Endodermal cell (in vitro differentiated cells): ENCODE data around the gene MLYCD. TPM values are rescaled to one million over a fixed set of nuclear protein-coding genes. Genes with fewer than 3 reads are reported as not detected.
A peak's percentile ranks its signal among the peaks of the same experiment; 100 is the strongest.

Experiments used
- DNase-seq: peaks from one replicate; pipeline ENCODE4 v3.0.0-alpha.2; 2017
- H3K27ac ChIP-seq: 2 replicates; pipeline ENCODE4 v1.5.1; 2013; ENCODE audit warnings: mild to moderate bottlenecking, low read depth, low read length, moderate library complexity
- H3K27me3 ChIP-seq: 2 replicates; pipeline ENCODE4 v1.6.1; 2013; ENCODE audit warnings: mild to moderate bottlenecking, low read length, moderate library complexity; ENCODE audit not compliant: insufficient read depth, control insufficient read depth, poor library complexity, severe bottlenecking
- H3K36me3 ChIP-seq: 2 replicates; pipeline ENCODE4 v1.7.0; 2013; ENCODE audit warnings: mild to moderate bottlenecking, low read length, moderate library complexity; ENCODE audit not compliant: control insufficient read depth, insufficient read depth
- H3K4me1 ChIP-seq: one replicate; pipeline ENCODE4 v1.7.0; 2013; ENCODE audit warnings: low read length; ENCODE audit not compliant: control insufficient read depth, insufficient read depth
- H3K4me3 ChIP-seq: 2 replicates; pipeline ENCODE4 v1.5.1; 2013; ENCODE audit warnings: mild to moderate bottlenecking, low read length, moderate library complexity
- H3K9ac ChIP-seq: 2 replicates; pipeline ENCODE4 v1.6.1; 2013; ENCODE audit warnings: mild to moderate bottlenecking, low read length, moderate library complexity; ENCODE audit not compliant: poor library complexity, severe bottlenecking; ENCODE audit errors: extremely low read depth
- H3K9me3 ChIP-seq: 2 replicates; pipeline ENCODE4 v1.6.1; 2013; ENCODE audit warnings: mild to moderate bottlenecking, low read length, moderate library complexity; ENCODE audit not compliant: control insufficient read depth
- H3K27ac Mint-ChIP-seq: 2 replicates; pipeline ENCODE4 v1.8.0; 2020; ENCODE audit warnings: mixed read lengths
- H3K27me3 Mint-ChIP-seq: 2 replicates; pipeline ENCODE4 v1.8.0; 2021; ENCODE audit warnings: mild to moderate bottlenecking, mixed read lengths; ENCODE audit not compliant: insufficient read depth
- H3K36me3 Mint-ChIP-seq: 2 replicates; pipeline ENCODE4 v1.8.0; 2020; ENCODE audit warnings: low read depth, mixed read lengths
- H3K4me1 Mint-ChIP-seq: 2 replicates; pipeline ENCODE4 v1.8.0; 2020; ENCODE audit warnings: mixed read lengths
- H3K4me3 Mint-ChIP-seq: 2 replicates; pipeline ENCODE4 v1.8.0; 2020; ENCODE audit warnings: mild to moderate bottlenecking, moderate library complexity, mixed read lengths
- H3K9me3 Mint-ChIP-seq: 2 replicates; pipeline ENCODE4 v1.8.0; 2020; ENCODE audit warnings: mild to moderate bottlenecking, mixed read lengths
- CTCF ChIP-seq: fragments of 200-600 bp; sonication (generic); conservative IDR thresholded peaks from 2 replicates; pipeline ENCODE4 v1.5.0; 2021; ENCODE audit warnings: antibody characterized with exemption, mild to moderate bottlenecking
- WGBS, 2 experiments: methylation state at CpG; one replicate each; pipeline versions ENCODE4 v1.1.5 to v1.1.7; 2013; ENCODE audit warnings: missing lambda C conversion rate in 2 of 2, mixed read lengths in 1 of 2; ENCODE audit not compliant: insufficient coverage in 1 of 2, insufficient read length in 1 of 2; 5-methylcytosine and 5-hydroxymethylcytosine counted together
- total RNA-seq, 2 donors: library from RNA; stranded (reverse); fragmentation: NEBNext Ultra II Directional in 1 of 2; extraction: Animal tissue kit (Norgen Biotek cat#: 25700) in 1 of 2; gene quantifications; 2 replicates in 1 of 2; 3 replicates in 1 of 2; pipeline ENCODE4 v1.2.1, GENCODE V29; 2021

MLYCD gene
- total RNA-seq, 2 donors from 2014 or later: 11.1 to 19.0 TPM

GRCh38 chr16:83851473-83851872, 47.4 kb upstream of the MLYCD start:
- Histone ChIP-seq H3K27me3 (no peaks in the 10 kb centered on the region), H3K36me3 (no peaks in the 10 kb centered on the region), H3K4me3 (no peak overlapping the region), H3K9me3 (no peaks in the 10 kb centered on the region), H3K27ac (no peak overlapping the region), H3K4me1 (peaks cover 4% of the 10 kb centered on the region), H3K9ac (no peak overlapping the region)
- Mint-ChIP-seq H3K4me1 (peaks cover 42% of the 10 kb centered on the region), H3K4me3 (no peak overlapping the region), H3K27ac (peak overlapping the region; percentile 24), H3K9me3 (no peaks in the 10 kb centered on the region), H3K27me3 (no peaks in the 10 kb centered on the region), H3K36me3 (no peaks in the 10 kb centered on the region)
- no peak for TF ChIP-seq CTCF
- no peak for DNase-seq
- WGBS, 2 experiments: 89 to 97% methylated on average over 3 to 4 of the region's 4 CpGs

- H3K9me3 ChIP-seq: no peaks in the 10 kb centered on the region
- 84 to 89% methylated on average over 4 to 11 of the region's 11 CpGs for WGBS, 2 experiments
- H3K4me3 ChIP-seq: no peak overlapping the region
- Mint-ChIP-seq H3K4me1 (peaks cover 32% of the 10 kb centered on the region), H3K4me3 (no peak overlapping the region), H3K27ac (no peak overlapping the region), H3K36me3 (no peaks in the 10 kb centered on the region), H3K9me3 (no peaks in the 10 kb centered on the region), H3K27me3 (no peaks in the 10 kb centered on the region)
- H3K9ac ChIP-seq: no peak overlapping the region
- peaks cover 4% of the 10 kb centered on the region for H3K4me1 ChIP-seq
- DNase-seq: no peak
- H3K27me3 ChIP-seq: no peaks in the 10 kb centered on the region
- H3K27ac ChIP-seq: no peak overlapping the region
- TF ChIP-seq CTCF: no peak
- no peaks in the 10 kb centered on the region for H3K36me3 ChIP-seq
Measured at GRCh38 chr16:83852774-83853173, 46.1 kb upstream of the MLYCD start.

- peaks cover 29% of the 10 kb centered on the region for H3K4me1 Mint-ChIP-seq
- DNase-seq: no peak
- H3K4me1 ChIP-seq: peaks cover 4% of the 10 kb centered on the region
Measured at GRCh38 chr16:83853834-83854233, 45.1 kb upstream of the MLYCD start.

More at GRCh38 chr16:83853834-83854233, 45.1 kb upstream of the MLYCD start:
- no peaks in the 10 kb centered on the region for H3K27me3 Mint-ChIP-seq
- no peaks in the 10 kb centered on the region for H3K9me3 ChIP-seq
- no peak overlapping the region for H3K4me3 Mint-ChIP-seq
- H3K27me3 ChIP-seq: no peaks in the 10 kb centered on the region
- no peak for TF ChIP-seq CTCF
- no peak overlapping the region for H3K9ac ChIP-seq
- no peak overlapping the region for H3K27ac ChIP-seq
- no peak overlapping the region for H3K27ac Mint-ChIP-seq
- no peaks in the 10 kb centered on the region for H3K36me3 Mint-ChIP-seq
- H3K9me3 Mint-ChIP-seq: no peaks in the 10 kb centered on the region
- no peak overlapping the region for H3K4me3 ChIP-seq
- no peaks in the 10 kb centered on the region for H3K36me3 ChIP-seq
- 97 to 98% methylated on average over 5 to 8 of the region's 8 CpGs for WGBS, 2 experiments
